ENCODE data around the gene CPNE5.

DNA sequence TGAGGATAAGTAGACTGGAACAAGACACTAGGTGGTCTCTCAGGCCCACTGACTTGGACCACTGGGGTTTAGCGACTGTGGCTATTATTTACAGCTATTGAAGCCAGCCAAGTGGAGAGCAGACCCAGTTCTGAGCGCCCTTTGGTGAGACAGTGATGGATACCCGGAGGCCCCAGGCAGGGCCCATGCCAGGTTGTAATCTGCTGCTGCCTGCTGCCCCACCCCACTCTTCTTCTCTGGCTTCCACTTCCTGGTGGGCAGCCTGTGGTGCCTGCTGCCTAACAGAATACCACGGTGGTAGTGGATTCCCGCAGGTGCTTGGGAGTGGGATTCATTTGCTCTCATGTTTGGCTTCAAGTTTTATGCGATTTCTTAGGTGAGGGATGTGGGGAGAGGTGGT lies 141.0 kb downstream of the CPNE5 start:
- TF ChIP-seq, protein P1, sequence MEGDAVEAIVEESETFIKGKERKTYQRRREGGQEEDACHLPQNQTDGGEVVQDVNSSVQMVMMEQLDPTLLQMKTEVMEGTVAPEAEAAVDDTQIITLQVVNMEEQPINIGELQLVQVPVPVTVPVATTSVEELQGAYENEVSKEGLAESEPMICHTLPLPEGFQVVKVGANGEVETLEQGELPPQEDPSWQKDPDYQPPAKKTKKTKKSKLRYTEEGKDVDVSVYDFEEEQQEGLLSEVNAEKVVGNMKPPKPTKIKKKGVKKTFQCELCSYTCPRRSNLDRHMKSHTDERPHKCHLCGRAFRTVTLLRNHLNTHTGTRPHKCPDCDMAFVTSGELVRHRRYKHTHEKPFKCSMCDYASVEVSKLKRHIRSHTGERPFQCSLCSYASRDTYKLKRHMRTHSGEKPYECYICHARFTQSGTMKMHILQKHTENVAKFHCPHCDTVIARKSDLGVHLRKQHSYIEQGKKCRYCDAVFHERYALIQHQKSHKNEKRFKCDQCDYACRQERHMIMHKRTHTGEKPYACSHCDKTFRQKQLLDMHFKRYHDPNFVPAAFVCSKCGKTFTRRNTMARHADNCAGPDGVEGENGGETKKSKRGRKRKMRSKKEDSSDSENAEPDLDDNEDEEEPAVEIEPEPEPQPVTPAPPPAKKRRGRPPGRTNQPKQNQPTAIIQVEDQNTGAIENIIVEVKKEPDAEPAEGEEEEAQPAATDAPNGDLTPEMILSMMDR (IDR thresholded peaks at IDR 0.05): no peak
- TF ChIP-seq POLR2AphosphoS5 (IDR thresholded peaks at IDR 0.05; ENCODE audit: insufficient read depth in 1 of 2, low read depth in 1 of 2): no peak

All from vagina (tissue), 2 donors.